SKM-1 treated with dmso at 0.1 percent for 144 hours (cell line): Measurements from ENCODE around the gene CXorf58.
"Not testable (repeated sequence)": the region's sequence is repeated elsewhere in the genome, so short reads cannot be mapped to it uniquely, and the experiment has no call there.

Experiments used
- DNase-seq: peaks from one replicate; lab custom pipeline; 2025; ENCODE audit not compliant: unreplicated experiment; lab: John Stamatoyannopoulos, UW

The CXorf58 gene, protein sequence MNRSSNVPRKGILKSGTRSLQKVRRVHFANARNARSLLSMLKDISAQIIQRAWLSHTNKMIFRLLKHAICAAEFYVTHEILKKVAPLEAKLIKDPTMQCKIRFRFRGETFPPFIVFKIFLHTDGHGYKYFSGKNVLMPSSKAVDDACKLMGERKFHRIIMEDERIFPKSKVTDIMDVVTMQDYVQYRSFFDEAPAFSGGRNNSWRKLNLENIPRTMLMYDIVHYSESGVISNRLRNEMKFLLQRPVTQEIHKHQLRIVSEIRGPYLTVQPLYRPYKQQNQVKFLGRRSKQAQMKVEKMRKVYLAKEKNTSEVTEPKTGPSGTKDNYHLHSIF

GRCh38 chrX:23907498-23908218 lies at the start of gene CXorf58, which contains the start of gene APOO:
Gene CXorf58, plus strand, starts transcription at chrX:23908006. Its CDS starts 2,297 bp downstream, at chrX:23910303.
Gene APOO, minus strand, starts transcription at chrX:23907938. Its CDS starts 236 bp downstream, at chrX:23907702.
- peak; percentile 81 for DNase-seq

DNA sequence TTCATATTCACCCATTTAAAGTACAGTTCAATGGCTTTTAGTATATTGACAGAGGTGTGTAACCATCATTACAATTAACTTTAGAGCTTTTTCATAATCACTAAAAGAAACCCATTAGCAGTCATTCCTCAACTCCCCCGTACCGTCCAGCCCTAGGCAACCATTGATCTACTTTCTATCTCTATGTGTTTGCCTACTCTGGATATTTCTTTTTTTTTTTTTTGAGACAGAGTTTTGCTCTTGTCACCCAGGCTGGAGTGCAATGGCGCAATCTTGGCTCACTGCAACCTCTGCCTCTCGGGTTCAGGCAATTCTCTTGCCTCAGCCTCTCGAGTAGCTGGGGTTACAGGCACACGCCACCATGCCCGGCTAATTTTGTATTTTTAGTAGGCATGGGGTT lies 48.6 kb upstream of the CXorf58 start:
- not testable (repeated sequence) for DNase-seq

DNA sequence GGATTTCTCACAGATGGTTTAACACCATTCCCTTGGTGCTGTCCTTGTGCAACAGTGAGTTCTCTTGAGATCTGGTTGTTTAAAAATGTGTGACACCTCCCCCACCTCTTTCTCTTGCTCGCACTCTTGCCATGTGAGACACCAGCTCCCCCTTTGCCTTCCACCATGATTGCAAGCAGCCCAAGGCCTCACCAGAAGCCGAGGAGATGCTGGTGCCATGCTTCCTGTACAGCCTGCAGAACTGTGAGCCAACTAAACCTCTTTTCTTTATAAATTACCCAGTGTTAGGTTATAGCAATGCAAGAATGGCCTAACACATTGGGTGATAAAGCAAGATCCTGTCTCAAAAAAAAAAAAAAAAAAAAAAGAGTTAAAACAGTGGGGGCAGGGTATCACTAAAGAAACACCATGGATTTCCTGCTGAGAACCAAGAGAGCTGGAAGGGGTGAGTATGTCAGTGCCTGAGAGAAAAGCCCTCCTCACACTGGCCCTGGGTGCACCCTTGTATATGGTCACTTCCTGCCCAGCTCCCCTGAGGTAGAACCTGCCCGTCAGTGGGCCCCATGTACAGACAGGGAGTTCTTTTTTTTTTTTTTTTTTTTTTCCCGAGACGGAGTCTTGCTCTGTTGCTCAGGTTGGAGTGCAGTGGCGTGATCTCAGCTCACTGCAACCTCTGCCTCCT lies 46.5 kb upstream of the CXorf58 start:
- DNase-seq: no peak

DNA sequence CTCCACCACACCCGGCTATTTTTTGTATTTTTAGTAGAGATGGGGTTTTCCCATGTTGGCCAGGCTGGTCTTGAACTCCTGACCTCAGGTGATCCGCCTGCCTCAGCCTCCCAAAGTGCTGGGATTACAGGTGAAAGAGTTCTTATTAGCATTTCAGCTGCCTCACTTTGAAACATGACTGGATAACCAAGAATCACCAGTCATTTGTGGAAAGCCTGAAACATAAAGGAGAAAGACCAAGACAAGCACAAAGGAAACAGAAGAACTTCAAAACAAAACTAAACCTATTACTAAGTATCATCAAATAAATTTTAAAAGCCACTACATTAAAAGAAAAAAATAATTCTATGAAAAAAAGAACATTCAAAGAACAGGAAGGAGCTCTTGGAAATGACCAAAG lies 45.9 kb upstream of the CXorf58 start:
- DNase-seq: not testable (repeated sequence)

- DNase-seq: no peak
Measured at GRCh38 chrX:23864742-23865326, 43.0 kb upstream of the CXorf58 start.

DNA sequence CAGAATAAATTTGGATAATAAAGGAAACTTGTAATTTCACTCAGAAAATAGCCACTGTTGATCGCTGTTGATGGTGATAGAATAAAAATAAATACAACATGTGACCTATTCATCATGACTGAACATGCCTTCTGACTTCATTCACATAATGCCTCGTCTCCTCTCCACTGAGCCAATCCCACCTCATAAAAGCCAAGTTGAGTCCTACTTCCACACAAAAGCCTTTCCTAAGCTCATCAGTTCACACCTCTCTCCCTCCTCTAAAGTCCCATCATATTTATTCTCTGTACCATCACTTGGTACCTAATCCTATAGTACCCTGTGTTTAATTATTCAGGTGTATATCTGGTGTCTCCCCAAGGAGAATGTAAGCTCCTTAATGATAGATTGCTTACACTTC lies 37.8 kb upstream of the CXorf58 start:
- no peak for DNase-seq

- peak; percentile 71 for DNase-seq
Measured at GRCh38 chrX:23871905-23872546, 35.8 kb upstream of the CXorf58 start.

GRCh38 chrX:23879380-23880090 lies 28.3 kb upstream of the CXorf58 start:
- no peak for DNase-seq

- no peak for DNase-seq
Measured at GRCh38 chrX:23883737-23884354, 24.0 kb upstream of the CXorf58 start.

DNA sequence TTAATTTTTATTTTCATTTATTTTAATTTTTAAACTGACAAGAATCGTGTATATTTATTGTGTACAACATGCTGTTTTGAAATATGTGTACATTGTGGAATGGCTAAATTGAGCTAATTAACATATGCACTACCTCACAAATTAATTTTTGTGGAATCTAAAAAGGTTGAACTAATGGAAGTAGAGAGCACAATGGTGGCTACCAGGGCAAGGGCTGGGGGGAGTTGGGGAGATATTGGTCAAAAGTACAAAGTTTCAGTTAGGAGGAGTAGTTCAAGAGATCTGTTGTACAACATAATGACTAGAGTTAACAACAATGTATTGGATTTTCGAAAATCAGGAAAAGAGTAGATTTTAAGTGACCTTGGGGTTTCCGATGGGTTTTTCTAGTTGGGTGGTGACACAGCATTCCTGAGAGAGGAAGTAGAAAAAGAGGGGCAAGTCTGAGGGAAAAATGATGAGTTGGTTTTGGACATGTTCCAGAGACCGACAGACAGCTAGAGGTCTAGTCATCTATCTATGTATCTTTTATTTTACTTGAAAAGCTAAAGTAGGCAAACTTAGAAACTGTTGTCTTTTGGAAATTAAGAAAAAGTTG lies 23.3 kb upstream of the CXorf58 start:
- no peak for DNase-seq

GRCh38 chrX:23885803-23886202 lies 22.0 kb upstream of the CXorf58 start:
- no peak for DNase-seq

GRCh38 chrX:23887451-23887850 lies 20.4 kb upstream of the CXorf58 start:
- DNase-seq: no peak

- no peak for DNase-seq
Measured at GRCh38 chrX:23887918-23888317, 19.9 kb upstream of the CXorf58 start.

DNA sequence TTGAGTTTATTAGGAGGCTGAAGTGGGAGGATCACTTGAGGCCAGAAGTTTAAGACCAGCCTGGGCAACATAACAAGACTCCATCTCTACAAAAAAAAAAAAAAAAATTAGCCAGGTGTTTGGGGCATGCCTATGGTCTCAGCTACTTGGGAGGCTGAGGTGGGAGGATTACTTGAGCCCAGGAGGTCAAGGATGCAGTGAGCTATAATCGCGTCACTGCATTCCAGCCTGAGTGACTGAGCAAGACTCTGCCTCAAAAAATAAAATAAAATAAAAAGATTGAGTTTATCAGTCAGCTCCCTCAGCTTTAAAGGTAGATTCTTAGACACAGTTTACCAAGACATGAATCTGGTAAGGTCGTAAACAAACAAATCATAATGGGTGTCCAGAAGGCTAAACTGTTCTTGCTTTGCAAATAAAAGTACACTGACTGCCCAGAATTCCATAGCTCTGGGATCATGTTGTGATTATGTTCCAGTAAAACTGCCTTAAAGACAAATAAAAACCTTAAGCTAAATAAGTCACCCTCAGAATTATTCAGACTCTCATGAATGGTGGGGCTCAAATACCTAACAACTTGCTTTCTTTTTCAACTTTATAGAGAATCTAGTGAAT lies 18.8 kb upstream of the CXorf58 start:
- no peak for DNase-seq

DNA sequence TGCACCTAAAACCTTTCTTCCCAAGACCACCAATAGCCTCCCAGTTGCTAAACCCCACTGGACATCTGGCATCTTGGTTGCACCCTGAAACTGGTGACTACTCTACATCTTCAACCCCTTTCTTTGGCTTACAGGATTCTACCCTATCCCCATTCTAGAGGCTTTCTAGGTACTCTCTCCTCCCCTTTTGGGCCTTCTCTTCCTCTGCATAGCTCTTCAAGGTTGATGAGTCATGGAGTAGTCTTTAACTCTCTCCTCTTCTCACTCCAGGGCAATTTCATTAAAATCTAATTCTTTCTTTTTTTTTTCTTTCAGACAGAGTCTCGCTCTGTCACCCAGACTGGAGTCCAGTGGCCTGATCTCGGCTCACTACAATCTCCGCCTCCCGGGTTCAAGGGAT lies 16.9 kb upstream of the CXorf58 start:
- DNase-seq: no peak

GRCh38 chrX:23894993-23895392 lies 12.8 kb upstream of the CXorf58 start:
- DNase-seq: not testable (repeated sequence)

GRCh38 chrX:23896539-23896938 lies 11.3 kb upstream of the CXorf58 start:
- DNase-seq: not testable (repeated sequence)

GRCh38 chrX:23896981-23897380 lies 10.8 kb upstream of the CXorf58 start:
- no peak for DNase-seq

DNA sequence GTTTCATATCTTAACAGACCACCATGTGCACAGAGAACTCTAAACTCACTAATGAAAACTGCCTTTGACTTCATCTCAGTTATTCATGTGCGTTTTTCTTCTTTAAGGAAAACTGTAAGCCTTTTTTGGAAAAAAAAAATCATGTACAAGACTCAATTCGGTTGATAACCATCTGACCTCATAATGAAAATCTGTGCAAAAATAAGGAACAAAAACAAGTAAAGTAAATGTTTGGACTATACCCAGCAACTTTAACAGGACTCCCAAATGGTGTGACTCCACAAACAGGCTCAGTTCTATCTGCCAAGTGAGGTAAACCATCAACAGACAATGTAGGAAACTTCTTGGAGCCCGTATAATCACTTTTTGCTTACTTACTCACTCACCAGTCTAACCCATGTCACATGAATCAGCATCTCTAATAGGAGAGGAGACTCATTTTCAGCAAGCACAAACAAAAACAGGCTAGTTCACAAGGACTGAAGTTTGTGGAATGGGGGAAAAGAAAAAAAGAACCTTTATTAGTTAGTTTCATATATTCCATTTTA lies 9.3 kb upstream of the CXorf58 start:
- DNase-seq: no peak
